Neural crest cell (in vitro differentiated cells): ENCODE data around the gene CDKN1B. TPM values are rescaled to one million over a fixed set of nuclear protein-coding genes. Genes with fewer than 3 reads are reported as not detected.

ENCODE experiments used
- DNase-seq: peaks from one replicate; pipeline ENCODE4 v3.0.0; 2021; ENCODE audit warnings: low read depth, mixed read lengths, low spot score
- H3K27ac Mint-ChIP-seq: one replicate; pipeline ENCODE4 v1.8.0; 2021; ENCODE audit warnings: mild to moderate bottlenecking, mixed read lengths; ENCODE audit not compliant: unreplicated experiment
- H3K27me3 Mint-ChIP-seq: 2 replicates; pipeline ENCODE4 v1.8.0; 2021; ENCODE audit warnings: low read depth, mild to moderate bottlenecking, mixed read lengths
- H3K36me3 Mint-ChIP-seq: 2 replicates; pipeline ENCODE4 v1.8.0; 2021; ENCODE audit warnings: low read depth, mild to moderate bottlenecking, mixed read lengths
- H3K4me1 Mint-ChIP-seq: 2 replicates; pipeline ENCODE4 v1.8.0; 2021; ENCODE audit warnings: mixed read lengths
- H3K4me3 Mint-ChIP-seq: one replicate; pipeline ENCODE4 v1.8.0; 2021; ENCODE audit warnings: mild to moderate bottlenecking, mixed read lengths
- H3K9me3 Mint-ChIP-seq: 2 replicates; pipeline ENCODE4 v1.8.0; 2021; ENCODE audit warnings: mixed read lengths
- CTCF ChIP-seq: fragments of 200-600 bp; sonication (generic); conservative IDR thresholded peaks from 2 replicates; pipeline ENCODE4 v1.5.0; 2021; ENCODE audit warnings: antibody characterized with exemption, mild to moderate bottlenecking
- total RNA-seq: library from RNA; stranded (reverse); gene quantifications from 2 replicates; pipeline ENCODE4 v1.2.1, GENCODE V29; 2021

The CDKN1B gene
- total RNA-seq, 1 donor from 2014 or later = 47.9 TPM

- H3K4me3 Mint-ChIP-seq = no peak overlapping the region
- peaks cover 13% of the 10 kb centered on the region for H3K4me1 Mint-ChIP-seq
- TF ChIP-seq CTCF = no peak
- DNase-seq = no peak
- no peaks in the 10 kb centered on the region for H3K9me3 Mint-ChIP-seq
- no peak overlapping the region for H3K27ac Mint-ChIP-seq
- peaks cover 21% of the 10 kb centered on the region for H3K27me3 Mint-ChIP-seq
- no peaks in the 10 kb centered on the region for H3K36me3 Mint-ChIP-seq
Observed at GRCh38 chr12:12701457-12701856, 15.7 kb upstream of the CDKN1B start.

GRCh38 chr12:12704593-12705230 is 12.5 kb upstream of the CDKN1B start:
- peak; percentile 99 for TF ChIP-seq CTCF
- H3K36me3 Mint-ChIP-seq = no peaks in the 10 kb centered on the region
- no peak overlapping the region for H3K27ac Mint-ChIP-seq
- H3K4me1 Mint-ChIP-seq = peaks cover 5% of the 10 kb centered on the region
- no peaks in the 10 kb centered on the region for H3K27me3 Mint-ChIP-seq
- DNase-seq = no peak
- H3K4me3 Mint-ChIP-seq = no peak overlapping the region
- H3K9me3 Mint-ChIP-seq = no peaks in the 10 kb centered on the region

- no peak for DNase-seq
- H3K4me3 Mint-ChIP-seq = no peak overlapping the region
- TF ChIP-seq CTCF = no peak
- H3K27me3 Mint-ChIP-seq = no peaks in the 10 kb centered on the region
- no peaks in the 10 kb centered on the region for H3K36me3 Mint-ChIP-seq
- H3K27ac Mint-ChIP-seq = no peak overlapping the region
- H3K9me3 Mint-ChIP-seq = no peaks in the 10 kb centered on the region
- H3K4me1 Mint-ChIP-seq = peaks cover 5% of the 10 kb centered on the region
Observed at GRCh38 chr12:12705838-12706520, 11.2 kb upstream of the CDKN1B start.

- H3K9me3 Mint-ChIP-seq = no peaks in the 10 kb centered on the region
- H3K36me3 Mint-ChIP-seq = peaks cover 8% of the 10 kb centered on the region
- no peak overlapping the region for H3K27ac Mint-ChIP-seq
Observed at GRCh38 chr12:12713932-12714275, 3.3 kb upstream of the CDKN1B start.

GRCh38 chr12:12714276-12715021 is 2.7 kb upstream of the CDKN1B start:
- no peak for DNase-seq
- H3K4me1 Mint-ChIP-seq = peaks cover 46% of the 10 kb centered on the region
- peak overlapping the region; percentile 88 for H3K4me3 Mint-ChIP-seq
- no peak for TF ChIP-seq CTCF
- H3K27ac Mint-ChIP-seq = no peak overlapping the region
- H3K36me3 Mint-ChIP-seq = peaks cover 13% of the 10 kb centered on the region
- H3K27me3 Mint-ChIP-seq = no peaks in the 10 kb centered on the region
- H3K9me3 Mint-ChIP-seq = no peaks in the 10 kb centered on the region

More at GRCh38 chr12:12713932-12714275, 3.3 kb upstream of the CDKN1B start:
- H3K4me1 Mint-ChIP-seq = peaks cover 41% of the 10 kb centered on the region
- H3K4me3 Mint-ChIP-seq = peak overlapping the region; percentile 88
- DNase-seq = no peak
- TF ChIP-seq CTCF = no peak
- no peaks in the 10 kb centered on the region for H3K27me3 Mint-ChIP-seq
